Head of caudate nucleus (tissue), 42 donors: Measurements from ENCODE around the gene SH3D21.

Experiments
- DNase-seq, 42 donors: peaks; one replicate each; pipeline versions ENCODE4 v3.0.0 to v3.0.0-alpha.2; 2020 to 2021; ENCODE audit warnings: mixed read lengths in 7 of 42
- intact Hi-C: fragments of 100-400 bp; cut with DNase I; formaldehyde crosslinking; loops from one replicate; pipeline ENCODE4 v1.15.0; 2022

Gene SH3D21

DNA sequence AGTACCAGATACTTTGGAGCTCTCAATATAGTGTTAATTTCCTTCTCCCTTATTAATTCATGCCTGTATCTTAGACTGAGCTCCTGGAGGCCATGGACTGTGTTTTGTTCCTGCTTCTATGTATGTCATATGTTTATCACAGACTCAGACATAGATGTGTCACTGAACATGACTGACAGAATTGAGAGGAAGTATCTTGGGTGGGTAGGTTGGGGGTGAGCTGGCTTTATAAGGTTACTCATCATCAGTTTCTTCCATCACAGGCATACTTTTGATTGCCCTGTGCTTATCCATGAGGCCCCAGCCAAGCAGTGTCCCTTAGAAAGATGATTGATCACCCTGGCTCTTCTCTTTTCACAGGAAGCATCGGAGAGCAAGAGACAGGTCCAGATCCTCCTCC, 5.6 kb upstream of the SH3D21 start:
- DNase-seq, result no peak
- intact Hi-C loops, result no loop called here

DNA sequence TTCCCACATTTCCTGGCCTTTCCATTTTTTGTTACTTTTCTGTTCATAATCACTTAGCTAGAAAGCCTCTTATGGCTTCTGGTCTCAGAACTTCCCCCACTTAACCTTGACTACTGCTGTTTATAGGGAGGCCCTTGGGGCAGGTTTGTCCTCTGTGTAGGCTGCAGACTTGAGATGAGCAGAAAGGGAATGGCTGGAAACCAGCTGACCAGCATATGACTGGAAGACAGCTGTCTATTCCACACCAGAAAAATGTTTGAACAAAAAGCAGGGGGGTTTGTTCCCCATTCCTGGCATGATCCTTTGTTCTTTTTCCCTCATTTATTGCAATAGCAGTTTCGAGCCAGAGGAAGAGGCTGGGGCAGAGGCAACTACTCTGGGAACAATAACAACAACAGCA, 4.9 kb upstream of the SH3D21 start:
- intact Hi-C loops, result no loop called here
- peak in 2 of 42 donors; percentile 24 to 33 for DNase-seq

DNA sequence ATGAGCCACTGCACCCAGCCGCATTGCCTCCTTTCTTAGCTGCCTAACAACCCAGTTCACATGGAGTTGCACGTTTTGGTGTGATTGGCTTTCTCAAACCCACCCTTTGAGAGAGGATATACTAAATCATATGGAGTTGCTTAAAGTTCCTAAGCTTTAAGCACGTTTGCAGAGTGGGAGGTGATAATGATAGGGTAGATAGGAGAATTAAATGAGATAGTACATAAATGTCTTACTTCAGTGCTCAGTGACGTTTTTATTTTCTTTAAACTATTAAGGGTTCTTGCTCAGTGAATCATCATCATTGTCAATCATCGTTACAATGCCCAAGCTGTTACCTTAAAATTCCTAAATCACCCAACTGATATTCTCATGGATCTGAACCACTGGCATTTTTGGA, 2.9 kb upstream of the SH3D21 start:
- intact Hi-C loops, result no loop called here
- no peak for DNase-seq

DNA sequence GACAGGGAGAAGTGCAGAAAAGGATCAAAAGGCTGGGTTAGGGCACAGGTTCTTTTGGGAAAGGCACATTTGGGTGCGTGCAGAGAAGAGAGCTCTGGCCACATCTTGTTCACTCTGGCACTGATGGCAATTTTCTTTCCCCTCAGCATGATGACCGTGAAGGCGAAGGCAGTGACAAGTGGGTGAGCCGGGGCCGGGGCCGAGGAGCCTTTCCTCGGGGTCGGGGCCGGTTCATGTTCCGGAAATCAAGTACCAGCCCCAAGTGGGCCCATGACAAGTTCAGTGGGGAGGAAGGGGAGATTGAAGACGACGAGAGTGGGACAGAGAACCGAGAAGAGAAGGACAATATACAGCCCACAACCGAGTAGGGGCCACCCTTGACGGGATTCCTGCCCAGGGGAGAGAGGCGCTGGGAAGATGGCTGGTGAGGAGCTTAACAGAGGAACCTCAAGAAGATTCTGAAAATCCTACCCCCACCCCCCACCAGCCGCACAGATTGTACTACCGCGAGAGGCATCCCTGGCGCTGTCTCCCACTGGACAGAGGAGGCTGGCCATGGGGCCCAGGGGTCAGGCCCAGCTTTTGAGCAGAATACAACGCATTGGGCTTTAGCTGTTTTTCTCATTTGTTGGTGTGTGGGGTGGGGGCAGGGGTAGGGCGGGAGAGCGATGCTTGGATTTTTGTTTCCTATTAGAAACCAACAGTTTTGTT, 2.4 kb upstream of the SH3D21 start:
- intact Hi-C loops, result no loop called here
- DNase-seq, result no peak

GRCh38 chr1:36304521-36304920, 1.6 kb upstream of the SH3D21 start:
- no peak for DNase-seq
- intact Hi-C loops, result no loop called here

DNA sequence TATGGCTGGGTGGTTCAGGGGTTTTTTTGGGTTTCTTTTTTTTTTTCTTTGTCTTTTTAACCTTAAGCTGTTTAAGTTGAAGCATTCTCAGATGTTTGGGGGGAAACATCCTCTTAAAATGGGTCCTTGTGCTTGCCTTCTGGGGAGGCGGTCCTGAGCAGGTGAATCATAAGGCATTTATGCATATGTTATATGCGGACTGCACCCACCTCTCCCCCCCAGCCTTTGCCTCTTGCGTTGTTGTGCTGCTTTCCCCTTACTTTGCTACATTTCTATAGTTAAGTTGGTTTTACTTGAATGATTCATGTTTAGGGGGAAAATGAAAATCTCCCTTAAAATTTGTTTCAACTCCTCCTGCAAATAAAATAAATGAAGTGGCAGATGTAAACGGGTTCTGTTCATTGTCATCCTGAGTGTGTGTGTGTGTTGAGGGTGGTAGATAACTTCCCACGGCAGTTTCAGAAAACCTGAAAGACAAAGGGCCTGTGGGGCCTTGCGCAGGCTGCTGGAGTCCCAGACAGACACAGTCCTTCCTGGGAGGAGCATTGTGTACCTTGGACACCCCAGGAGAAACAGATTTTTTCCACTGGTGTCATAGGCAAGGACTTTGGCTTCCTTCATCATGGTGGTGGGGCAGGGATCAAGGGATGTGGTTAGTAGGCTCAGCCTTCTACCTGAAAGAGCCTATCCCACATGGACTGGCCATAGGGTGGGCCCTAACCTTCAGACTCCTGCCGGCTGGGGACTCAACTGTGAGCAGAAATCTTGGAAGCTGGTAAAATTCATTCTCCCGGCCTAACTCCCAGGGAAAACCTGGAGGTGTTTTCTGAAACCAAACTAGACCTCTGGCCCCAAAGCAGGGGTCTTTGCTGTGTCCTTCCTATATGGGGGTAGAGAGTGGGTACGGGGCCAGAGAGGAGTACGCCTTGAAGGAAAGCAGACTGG, 926 bp upstream of the SH3D21 start:
- no peak for DNase-seq
- intact Hi-C loops, result loop anchor here (5.0 kb wide), 1 partner anchor 62 kb away; no protein-coding TSS in a partner anchor

GRCh38 chr1:36305915-36306209, 306 bp upstream of the SH3D21 start:
- intact Hi-C loops, result loop anchor here (5.0 kb wide), 1 partner anchor 61 kb away; no protein-coding TSS in a partner anchor
- DNase-seq, result no peak

DNA sequence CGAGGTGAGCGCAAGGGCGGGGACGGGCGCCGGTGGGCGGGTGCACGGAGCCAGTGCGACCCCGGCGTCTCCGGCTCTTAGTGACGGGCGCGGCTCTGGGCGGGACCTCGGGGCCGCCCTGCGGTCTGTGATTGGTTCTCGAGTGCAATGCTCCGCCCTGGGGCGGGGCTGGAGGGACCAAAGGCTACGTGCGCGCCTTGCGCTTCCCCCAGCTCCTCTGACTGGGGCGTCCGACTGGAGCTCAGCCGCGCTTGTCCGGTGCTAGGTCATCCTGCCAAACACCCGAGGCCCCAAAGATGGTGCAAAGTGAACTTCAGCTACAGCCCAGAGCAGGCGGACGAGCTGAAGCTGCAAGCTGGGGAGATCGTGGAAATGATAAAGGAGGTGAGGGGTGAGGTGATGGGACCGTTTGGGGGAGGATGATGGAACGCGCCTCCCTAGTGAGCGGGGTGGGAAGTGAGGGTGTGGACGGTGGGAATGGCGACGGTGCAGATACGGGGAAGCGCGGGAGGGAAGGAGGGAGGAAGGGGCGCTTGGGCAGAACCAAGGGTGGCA, 811 bp downstream of the SH3D21 start:
- intact Hi-C loops, result loop anchor here (5.0 kb wide), 1 partner anchor 60 kb away; no protein-coding TSS in a partner anchor
- DNase-seq, result peak; percentile 73 to 98 (median 92)

DNA sequence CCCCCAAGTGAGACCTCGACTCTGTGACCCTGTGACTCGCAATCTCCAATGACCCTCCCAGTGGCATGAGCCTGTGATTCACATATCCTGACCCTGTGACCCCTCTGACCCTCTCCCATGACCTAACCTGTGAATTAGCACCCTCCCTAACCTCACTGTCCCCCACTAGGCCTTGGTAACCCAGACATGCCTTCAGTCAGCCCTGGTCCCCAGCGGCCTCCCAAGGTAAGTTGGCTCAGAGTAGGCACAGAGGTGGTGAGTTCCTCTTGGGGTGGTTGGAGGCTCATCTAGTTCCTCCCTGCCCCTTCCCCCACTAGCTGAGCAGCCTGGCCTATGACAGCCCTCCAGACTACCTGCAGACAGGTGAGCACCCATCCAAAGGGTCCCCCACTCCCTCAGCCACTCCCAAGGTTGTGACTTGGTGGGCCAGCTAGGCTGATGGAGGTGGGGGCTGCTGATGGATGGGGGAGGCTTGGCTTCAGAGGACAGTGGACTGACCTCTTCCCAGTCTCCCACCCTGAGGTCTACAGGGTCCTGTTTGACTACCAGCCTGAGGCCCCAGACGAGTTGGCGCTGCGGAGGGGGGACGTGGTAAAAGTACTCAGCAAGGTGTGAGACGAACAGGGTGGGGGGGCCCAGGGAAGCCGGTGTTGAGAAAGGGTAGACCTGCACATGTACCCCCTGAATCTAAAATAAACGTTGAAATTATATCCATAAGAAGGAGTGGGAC, 1.6 kb downstream of the SH3D21 start:
- peak in 2 of 42 donors; percentile 10 to 32 for DNase-seq
- intact Hi-C loops, result loop anchor here (5.0 kb wide), 1 partner anchor 60 kb away; no protein-coding TSS in a partner anchor

DNA sequence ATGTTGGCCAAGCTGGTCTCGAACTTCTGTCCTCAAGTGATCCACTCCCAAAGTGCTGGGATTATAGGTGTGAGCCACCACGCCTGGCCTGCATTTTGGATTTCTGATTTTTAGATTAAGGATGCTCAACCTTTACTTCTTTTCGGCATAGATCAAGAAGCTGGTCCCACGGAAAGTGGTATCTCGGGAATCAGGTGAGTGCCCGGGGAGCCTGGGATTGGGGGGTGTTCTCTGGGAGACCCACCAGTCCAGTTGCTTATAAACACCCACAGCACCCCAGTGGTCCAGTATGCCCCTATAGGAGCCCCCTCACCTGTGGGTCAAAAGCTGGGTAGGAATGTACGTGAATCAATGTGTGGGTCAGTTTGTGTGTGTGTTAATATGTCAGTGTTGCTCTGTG, 3.2 kb downstream of the SH3D21 start:
- DNase-seq, result no peak
- intact Hi-C loops, result loop anchor here (5.0 kb wide), 1 partner anchor 58 kb away; no protein-coding TSS in a partner anchor

- intact Hi-C loops, result no loop called here
These were observed 14.2 kb downstream of the SH3D21 start for GRCh38 chr1:36320291-36320761.

DNA sequence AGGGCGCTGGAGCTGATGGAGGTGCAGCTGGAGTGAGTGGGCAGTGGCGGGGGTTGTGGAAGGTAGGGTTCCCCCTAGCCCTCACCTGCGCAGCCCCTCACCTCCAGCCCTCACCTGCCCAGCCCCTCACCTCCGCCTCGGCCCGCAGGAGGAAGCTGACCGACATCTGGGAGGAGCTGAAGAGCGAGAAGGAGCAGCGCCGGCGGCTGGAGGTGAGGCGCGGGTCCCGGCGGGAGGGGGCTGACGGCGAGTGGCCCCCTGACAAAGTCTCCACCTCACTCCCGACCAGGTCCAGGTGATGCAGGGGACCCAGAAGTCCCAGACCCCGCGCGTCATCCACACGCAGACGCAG, 14.6 kb downstream of the SH3D21 start:
- intact Hi-C loops, result no loop called here

More at GRCh38 chr1:36320291-36320761, 14.2 kb downstream of the SH3D21 start:
- no peak for DNase-seq

GRCh38 chr1:36321119-36321951, 15.2 kb downstream of the SH3D21 start:
- DNase-seq, result peak in 1 of 42 donors; percentile 28
- intact Hi-C loops, result no loop called here

More for the DNA sequence above, 14.6 kb downstream of the SH3D21 start:
- DNase-seq, result no peak

DNA sequence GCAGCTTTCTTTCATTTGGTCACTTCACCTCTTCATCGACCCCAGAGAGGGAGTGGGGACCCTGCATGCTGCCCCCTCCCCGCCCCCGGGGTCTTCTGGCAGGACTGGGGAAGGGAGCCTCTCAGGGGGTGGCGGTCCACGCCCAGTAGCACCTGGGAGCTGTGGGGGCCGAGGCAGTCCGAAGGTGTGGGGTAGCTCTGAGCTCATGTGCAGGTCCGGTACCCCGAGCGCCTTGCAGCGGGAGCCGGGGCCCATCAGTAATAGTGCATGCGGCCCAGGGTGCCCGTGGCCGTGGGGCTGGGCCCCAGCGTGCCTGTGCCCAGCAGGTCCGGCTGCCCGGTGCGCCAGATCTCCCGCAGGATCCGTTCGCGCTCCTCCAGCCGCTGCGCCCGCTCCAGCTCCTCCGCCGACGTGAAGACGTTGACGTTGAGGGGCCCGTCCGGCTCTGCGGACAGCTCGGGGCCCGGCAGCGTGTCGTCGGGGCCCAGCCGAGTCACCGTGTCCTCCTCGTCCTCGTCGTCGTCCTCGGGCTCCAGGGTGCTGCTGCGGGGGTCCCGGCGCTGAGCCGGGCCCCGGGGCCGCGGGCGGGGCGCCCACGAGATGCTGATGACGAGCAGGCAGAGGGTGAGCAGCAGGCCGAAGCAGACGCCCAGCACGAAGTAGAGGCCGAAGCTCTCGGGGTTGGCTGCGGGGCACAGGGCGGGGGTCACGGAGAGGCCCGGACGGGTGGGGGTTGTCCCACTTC, 16.0 kb downstream of the SH3D21 start:
- no peak for DNase-seq
- intact Hi-C loops, result no loop called here

DNA sequence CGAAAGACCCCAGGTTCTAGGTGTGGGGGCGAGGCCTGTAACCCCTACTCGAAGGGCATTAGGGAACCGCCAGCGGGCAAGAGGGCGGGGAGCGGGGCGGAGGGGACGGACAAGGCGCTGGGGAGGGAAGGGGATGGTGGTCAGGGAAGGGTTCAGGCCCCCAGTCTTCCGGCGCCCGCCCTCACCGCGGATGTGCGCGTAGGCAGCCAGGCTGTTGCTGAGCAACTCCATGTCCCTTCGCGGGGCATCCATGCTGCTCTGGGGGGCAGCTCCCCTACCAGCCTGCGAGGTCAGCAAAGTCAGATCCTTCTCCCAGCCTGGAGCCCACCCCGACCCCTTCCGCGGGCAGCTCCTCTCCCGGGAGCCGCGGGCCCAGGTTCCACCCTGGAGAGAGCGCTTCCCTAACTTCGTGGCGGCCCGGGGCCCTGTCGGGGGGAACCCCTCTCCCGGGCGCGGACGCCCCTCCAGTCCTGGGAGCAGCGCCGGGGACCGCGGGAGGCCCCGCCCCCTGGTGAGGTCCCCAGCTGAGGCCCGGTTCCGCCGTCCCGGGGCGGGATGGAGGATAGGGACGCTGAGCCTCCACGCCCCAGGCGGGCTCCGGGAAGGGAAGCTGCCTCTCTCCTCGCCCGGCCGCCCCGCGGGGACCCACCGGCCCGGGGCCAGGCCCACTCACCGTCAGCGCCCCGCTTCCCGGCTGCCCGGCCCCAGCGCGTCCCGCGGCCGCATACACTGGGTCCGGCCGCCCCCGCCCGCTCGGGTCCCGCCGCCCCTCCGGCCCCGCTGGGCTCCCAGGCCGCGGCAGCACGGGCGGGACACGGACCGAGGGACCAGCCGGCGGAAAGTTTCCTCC, 16.8 kb downstream of the SH3D21 start:
- intact Hi-C loops, result no loop called here
- DNase-seq, result peak in 4 of 42 donors; percentile 16 to 53 (median 33)

GRCh38 chr1:36323636-36324352, 17.6 kb downstream of the SH3D21 start, which contains the start of gene EVA1B:
EVA1B (minus strand) TSS chr1:36323645; CDS start chr1:36323037, 608 bp downstream.
- DNase-seq, result peak in 30 of 42 donors; percentile 15 to 70 (median 48)
- intact Hi-C loops, result no loop called here
